GM12864 (cell line): Measurements from ENCODE around the gene KDM4C.
"Not testable (repeated sequence)": the region's sequence is repeated elsewhere in the genome, so short reads cannot be mapped to it uniquely, and the experiment has no call there.

Experiments used
- DNase-seq: peaks from one replicate; pipeline ENCODE4 v3.0.0-alpha.2; 2011; ENCODE audit warnings: low read depth
- H3K4me3 ChIP-seq: 2 replicates; pipeline ENCODE4 v1.5.1; 2011; ENCODE audit warnings: mild to moderate bottlenecking, low read depth, low read length, control low read depth
- TF ChIP-seq, protein P1 (sequence below): IDR thresholded peaks from 2 replicates; pipeline ENCODE4 v1.5.1; 2011; ENCODE audit warnings: low read depth, mild to moderate bottlenecking, moderate library complexity, low read length, control low read depth, inconsistent platforms; ENCODE audit errors: missing control alignments

KDM4C gene

DNA sequence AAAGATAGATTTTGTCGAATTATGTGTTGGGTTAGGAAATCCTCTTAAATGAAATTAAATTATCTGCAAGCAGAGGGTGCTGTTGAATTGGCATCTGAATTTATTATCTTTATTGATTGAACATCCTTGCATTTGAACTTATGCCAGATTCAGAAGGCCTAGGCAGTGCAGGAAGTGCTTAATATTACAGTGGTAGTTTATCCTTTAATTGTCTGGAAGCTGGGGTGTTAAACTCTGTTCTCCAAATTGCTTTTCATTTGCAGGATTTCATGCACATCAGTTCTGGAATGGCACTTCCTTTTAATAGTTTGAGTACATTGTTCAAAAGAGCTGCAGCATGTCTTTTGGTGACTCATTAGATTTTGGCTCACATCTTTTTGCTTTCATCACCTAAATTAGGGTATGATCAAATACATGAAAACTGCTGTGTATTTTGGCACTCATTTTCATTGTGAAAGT, 186.3 kb downstream of the KDM4C start:
- TF ChIP-seq, protein P1, sequence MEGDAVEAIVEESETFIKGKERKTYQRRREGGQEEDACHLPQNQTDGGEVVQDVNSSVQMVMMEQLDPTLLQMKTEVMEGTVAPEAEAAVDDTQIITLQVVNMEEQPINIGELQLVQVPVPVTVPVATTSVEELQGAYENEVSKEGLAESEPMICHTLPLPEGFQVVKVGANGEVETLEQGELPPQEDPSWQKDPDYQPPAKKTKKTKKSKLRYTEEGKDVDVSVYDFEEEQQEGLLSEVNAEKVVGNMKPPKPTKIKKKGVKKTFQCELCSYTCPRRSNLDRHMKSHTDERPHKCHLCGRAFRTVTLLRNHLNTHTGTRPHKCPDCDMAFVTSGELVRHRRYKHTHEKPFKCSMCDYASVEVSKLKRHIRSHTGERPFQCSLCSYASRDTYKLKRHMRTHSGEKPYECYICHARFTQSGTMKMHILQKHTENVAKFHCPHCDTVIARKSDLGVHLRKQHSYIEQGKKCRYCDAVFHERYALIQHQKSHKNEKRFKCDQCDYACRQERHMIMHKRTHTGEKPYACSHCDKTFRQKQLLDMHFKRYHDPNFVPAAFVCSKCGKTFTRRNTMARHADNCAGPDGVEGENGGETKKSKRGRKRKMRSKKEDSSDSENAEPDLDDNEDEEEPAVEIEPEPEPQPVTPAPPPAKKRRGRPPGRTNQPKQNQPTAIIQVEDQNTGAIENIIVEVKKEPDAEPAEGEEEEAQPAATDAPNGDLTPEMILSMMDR = no peak
- no peak for DNase-seq

DNA sequence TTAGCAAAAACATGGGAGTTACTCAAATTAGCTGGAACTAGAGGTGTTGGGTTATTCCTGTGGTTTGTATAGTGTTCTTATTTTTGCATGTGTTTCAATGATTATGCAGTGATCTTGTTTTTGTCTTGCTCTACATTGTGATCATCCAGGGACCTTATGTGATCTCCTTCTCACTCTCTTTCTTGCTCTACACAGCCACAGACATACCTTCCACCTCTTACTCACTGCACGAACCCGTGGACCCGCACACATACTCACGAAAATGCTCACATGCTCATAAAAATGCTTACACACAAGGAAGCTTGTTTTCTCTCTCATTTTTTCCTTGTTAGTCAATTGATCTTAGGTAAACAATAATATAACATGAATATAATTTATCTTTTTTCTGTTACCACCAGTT, 187.1 kb downstream of the KDM4C start:
- no peak for DNase-seq
- TF ChIP-seq, protein P1 = no peak
- H3K4me3 ChIP-seq = no peak overlapping the region

More for the DNA sequence above, 186.3 kb downstream of the KDM4C start:
- H3K4me3 ChIP-seq = no peak overlapping the region

DNA sequence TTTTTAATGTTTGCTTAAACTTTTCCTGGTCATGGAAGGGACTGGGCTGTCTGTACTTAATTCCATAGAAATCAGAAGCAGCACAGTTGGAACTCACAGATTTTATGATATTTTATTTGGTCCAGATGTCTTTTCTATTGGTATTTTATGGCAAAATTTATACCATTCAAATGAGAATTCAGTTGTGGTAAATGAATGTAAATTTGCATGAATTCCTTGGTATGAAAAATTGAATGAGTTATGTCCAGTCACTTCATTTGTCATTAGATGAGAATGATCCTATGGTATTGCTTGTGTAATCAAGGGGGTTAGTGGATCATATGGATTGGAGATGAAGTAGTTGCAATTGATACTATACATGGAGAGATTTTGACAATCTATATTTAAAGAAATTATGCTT, 188.0 kb downstream of the KDM4C start:
- TF ChIP-seq, protein P1 = no peak
- DNase-seq = no peak
- no peak overlapping the region for H3K4me3 ChIP-seq

DNA sequence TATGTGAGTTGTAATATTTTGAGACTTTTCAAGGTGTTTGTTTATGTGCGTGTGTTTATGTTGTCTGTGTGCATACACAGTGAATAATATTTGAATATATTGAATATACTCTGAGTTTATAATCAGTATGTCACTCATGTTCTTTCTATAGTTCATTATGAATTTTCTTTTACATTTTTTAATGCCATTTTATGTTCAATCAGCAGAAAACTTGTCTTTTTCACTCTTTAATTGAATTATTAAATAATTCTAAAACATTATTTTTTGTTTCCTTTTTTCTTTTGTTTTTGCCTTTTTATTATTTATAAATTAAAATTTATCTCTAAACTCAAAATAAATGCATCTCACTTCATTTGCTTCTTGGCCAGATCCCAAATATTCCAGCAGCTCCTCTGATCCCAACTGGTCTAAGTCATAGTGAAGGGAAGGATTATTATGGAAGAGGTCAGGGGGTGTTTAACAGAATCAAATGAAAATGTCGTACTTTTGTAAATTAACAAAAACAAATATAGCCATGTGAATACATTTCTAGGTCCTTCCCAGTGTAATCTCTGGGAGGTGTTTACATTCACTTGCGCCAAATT, 188.9 kb downstream of the KDM4C start:
- TF ChIP-seq, protein P1 = no peak
- no peak overlapping the region for H3K4me3 ChIP-seq
- DNase-seq = no peak

DNA sequence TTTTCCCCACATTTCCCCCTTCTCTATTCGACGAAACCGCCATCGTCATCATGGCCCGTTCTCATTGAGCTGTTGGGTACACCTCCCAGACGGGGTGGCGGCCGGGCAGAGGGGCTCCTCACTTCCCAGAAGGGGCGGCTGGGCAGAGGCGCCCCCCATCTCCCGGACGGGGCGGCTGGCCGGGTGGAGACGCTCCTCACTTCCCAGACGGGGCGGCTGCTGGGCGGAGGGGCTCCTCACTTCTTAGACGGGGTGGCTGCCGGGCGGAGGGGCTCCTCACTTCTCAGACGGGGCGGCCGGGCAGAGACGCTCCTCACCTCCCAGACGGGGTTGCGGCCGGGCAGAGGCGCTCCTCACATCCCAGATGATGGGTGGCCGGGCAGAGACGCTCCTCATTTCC, 191.1 kb downstream of the KDM4C start:
- not testable (repeated sequence) for H3K4me3 ChIP-seq, DNase-seq

DNA sequence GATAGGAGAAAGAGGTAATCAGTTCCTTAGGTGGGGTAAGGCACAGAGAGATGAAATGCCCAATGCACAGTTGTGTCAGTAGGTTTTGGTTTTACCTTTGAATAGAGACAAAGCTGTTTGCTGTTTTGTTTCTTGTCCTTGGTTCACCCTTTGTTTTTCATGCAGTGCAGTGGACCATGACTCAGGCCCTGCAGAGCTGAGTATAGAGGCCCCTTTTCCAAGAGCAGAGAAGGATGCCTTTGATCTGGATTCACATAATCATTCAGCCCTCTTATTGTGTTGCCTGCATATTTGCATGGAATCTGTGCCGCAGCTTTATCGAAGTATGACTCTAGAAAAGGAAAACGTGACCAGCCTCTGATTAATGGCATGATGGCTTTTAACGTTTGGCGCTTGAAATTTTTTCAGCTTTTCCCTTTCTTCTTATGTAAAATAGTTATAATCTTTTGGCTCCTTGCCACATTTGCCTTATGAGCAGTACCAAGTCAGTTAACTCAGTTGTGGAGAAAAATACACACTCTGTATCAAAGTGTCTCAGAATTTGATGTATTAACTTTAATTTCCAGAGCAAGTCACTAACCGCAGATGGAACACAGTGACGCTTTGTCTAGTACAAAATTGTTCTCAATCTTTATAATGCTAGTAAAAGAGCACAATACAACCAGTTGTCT, 197.6 kb downstream of the KDM4C start:
- H3K4me3 ChIP-seq = no peak overlapping the region
- DNase-seq = no peak
- TF ChIP-seq, protein P1 = no peak

DNA sequence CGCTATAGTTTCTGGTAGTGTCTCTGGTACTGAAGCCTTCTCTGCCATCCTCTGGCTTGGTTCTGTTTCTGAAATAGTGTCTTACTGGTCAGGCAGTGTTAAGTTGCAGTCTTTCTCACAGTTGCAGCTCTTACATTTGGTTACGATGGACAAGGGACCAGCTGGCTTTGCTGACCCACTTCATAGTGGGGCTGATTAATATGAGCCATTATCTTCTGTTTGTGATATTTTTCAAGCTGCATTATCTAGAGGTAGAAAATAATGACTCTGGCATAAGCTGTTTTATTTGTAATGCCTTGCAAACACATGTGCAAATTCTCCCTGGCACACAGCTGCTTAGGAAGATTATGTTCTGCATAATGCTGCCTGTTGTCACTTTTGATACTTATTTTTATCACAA, 199.1 kb downstream of the KDM4C start:
- DNase-seq = no peak
- no peak overlapping the region for H3K4me3 ChIP-seq
- TF ChIP-seq, protein P1 = no peak
